Peyer's patch (tissue), 4 donors: Measurements from ENCODE around the gene IGFBP5. TPM values are rescaled to one million over a fixed set of nuclear protein-coding genes. Genes with fewer than 3 reads are reported as not detected.

Experiments used
- DNase-seq, 3 donors: peaks; one replicate each; pipeline ENCODE4 v3.0.0-alpha.2; 2017 to 2019
- H3K27ac ChIP-seq, 4 donors: fragments of 200-600 bp; sonication (generic); one replicate each; pipeline ENCODE4 v1.5.1; 2016 to 2019
- H3K27me3 ChIP-seq, 2 donors: fragments of 200-600 bp; sonication (generic); one replicate each; pipeline ENCODE4 v1.5.1; 2019
- H3K36me3 ChIP-seq, 3 donors: fragments of 200-600 bp; sonication (generic); one replicate each; pipeline ENCODE4 v1.5.1; 2016 to 2019
- H3K4me1 ChIP-seq, 4 donors: fragments of 200-600 bp; sonication (generic); one replicate each; pipeline ENCODE4 v1.5.1; 2016 to 2019
- H3K4me3 ChIP-seq, 4 donors: fragments of 200-600 bp; sonication (generic); 1 replicate in 3 of 4; 2 replicates in 1 of 4; pipeline ENCODE4 v1.5.1; 2016 to 2019; ENCODE audit warnings: mild to moderate bottlenecking in 1 of 4
- H3K9me3 ChIP-seq, 4 donors: fragments of 200-600 bp; sonication (generic); one replicate each; pipeline ENCODE4 v1.5.1; 2016 to 2019; ENCODE audit warnings: mild to moderate bottlenecking in 1 of 4
- POLR2A ChIP-seq, 2 donors: fragments of 450-650 bp; IDR thresholded peaks; one replicate each; pipeline ENCODE4 v1.5.1; 2017; ENCODE audit warnings: antibody characterized with exemption in 2 of 2, mild to moderate bottlenecking in 2 of 2, moderate library complexity in 2 of 2
- total RNA-seq, 4 donors: library from RNA; depleted of rRNA; stranded (reverse); fragments of >200 nt; gene quantifications; one replicate each; pipeline ENCODE4 v1.1.0, GENCODE V29; 2016
- TF ChIP-seq, protein P1 (sequence below), 6 experiments: fragments of 450-650 bp in 4 of 6; fragments of 200-600 bp in 2 of 6; sonication (generic) in 1 of 6; IDR thresholded peaks; one replicate each; pipeline ENCODE4 v1.5.1; 2017 to 2019; ENCODE audit warnings: antibody characterized with exemption in 6 of 6, mild to moderate bottlenecking in 3 of 6, moderate library complexity in 1 of 6

The IGFBP5 gene
- total RNA-seq, 4 donors from 2014 or later = 41.5 to 183 (median 75.0) TPM

DNA sequence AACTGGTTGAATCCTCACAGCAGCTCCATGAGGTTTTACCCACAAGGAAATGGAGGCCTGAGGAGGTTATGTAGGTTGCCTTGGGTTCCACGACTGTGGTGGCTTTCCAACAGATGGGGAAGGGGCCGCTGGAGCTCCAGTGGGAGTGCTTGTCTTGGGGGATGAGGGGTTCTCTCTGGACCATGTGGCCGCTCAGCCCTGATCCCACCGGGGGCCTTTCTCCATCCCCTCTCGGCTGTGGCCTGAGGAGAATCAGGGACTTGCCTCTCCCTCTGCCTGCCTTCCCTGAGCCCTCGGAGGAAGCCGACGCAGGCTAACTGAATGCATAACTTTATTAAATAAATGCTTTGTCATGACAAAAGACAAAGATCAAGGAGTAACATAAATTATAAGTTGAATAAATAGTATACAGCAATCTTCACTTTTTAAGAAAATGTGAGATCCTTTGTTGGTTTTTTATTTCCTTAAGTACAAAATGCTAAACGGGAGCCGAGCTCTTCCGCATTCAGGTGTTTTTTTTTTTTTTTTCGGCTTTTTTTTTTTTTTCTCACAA is 23.5 kb downstream of the IGFBP5 start:
- no peaks in the 10 kb centered on the region for H3K27me3 ChIP-seq
- no peak overlapping the region for H3K4me3 ChIP-seq
- H3K27ac ChIP-seq = no peak overlapping the region
- no peak for DNase-seq
- no peaks in the 10 kb centered on the region for H3K4me1 ChIP-seq
- TF ChIP-seq, protein P1, sequence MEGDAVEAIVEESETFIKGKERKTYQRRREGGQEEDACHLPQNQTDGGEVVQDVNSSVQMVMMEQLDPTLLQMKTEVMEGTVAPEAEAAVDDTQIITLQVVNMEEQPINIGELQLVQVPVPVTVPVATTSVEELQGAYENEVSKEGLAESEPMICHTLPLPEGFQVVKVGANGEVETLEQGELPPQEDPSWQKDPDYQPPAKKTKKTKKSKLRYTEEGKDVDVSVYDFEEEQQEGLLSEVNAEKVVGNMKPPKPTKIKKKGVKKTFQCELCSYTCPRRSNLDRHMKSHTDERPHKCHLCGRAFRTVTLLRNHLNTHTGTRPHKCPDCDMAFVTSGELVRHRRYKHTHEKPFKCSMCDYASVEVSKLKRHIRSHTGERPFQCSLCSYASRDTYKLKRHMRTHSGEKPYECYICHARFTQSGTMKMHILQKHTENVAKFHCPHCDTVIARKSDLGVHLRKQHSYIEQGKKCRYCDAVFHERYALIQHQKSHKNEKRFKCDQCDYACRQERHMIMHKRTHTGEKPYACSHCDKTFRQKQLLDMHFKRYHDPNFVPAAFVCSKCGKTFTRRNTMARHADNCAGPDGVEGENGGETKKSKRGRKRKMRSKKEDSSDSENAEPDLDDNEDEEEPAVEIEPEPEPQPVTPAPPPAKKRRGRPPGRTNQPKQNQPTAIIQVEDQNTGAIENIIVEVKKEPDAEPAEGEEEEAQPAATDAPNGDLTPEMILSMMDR (IDR thresholded peaks at IDR 0.05) = no peak
- no peak for TF ChIP-seq POLR2A (IDR thresholded peaks at IDR 0.05)
- no peaks in the 10 kb centered on the region for H3K9me3 ChIP-seq
- peaks cover 0 to 13% (median 0%) of the 10 kb centered on the region in 3 donors for H3K36me3 ChIP-seq

DNA sequence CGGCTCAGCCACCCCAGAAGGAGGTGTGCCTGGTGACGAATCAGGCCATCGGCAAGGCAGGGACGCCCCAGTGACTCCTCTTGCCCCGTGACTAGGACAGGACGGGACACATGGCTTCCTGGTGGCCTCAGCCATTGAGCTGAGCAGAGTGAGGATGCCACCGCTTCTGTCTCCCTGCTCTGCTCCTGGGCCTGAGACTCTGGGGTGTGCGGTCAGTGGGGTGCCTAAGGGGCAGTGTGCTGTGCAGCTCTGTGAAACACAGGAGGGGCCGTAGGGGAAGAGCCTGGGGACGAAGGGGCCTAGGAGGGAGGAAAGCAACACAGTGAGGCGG is 24.3 kb downstream of the IGFBP5 start:
- Histone ChIP-seq H3K36me3 (peaks cover 0 to 4% (median 0%) of the 10 kb centered on the region in 3 donors), H3K27me3 (no peaks in the 10 kb centered on the region), H3K9me3 (no peaks in the 10 kb centered on the region), H3K4me3 (no peak overlapping the region), H3K4me1 (no peaks in the 10 kb centered on the region), H3K27ac (no peak overlapping the region)
- TF ChIP-seq POLR2A (IDR thresholded peaks at IDR 0.05) = no peak
- TF ChIP-seq, protein P1 (IDR thresholded peaks at IDR 0.05) = no peak
- DNase-seq = no peak

DNA sequence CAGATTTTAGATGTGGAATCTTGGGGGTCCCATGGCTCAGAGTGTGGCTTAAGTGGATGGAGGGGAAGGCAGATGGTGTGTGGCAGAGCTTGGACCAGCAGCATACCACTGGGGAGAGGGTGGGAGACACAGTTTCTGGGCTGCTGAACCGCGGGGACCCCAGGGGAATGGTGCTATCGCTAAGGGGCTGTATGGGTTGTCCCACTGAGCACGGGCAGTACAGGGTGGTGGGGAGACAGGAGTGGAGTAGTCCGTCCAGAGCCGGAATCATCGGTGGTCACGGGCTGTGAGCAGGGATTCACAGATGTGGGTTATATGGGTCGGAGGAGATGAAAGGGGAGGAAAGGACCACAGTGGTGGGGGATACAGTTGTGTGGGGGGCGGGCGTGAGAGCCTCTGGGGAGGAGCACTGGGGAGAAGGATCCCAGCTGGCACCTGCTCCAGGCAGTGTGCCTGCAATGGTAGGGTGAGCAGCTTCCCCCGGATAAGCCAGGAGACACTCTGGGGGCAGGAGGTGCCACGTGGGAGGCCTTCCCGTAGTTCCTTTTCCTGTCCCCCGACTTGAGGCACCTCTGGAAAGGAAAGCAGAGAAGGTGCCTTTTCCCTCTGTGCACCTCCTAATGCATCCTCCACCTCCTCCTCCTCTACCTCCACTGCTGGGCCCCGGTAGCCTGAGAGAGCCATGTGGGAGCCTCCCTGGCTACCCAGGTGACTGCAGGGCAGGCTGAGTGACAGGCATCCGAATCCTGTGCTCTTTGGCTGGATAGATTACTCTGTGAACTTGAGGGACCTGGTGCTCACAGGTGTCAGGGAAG is 24.9 kb downstream of the IGFBP5 start:
- DNase-seq = no peak
- H3K4me1 ChIP-seq = peaks cover 0 to 4% (median 0%) of the 10 kb centered on the region in 4 donors
- H3K4me3 ChIP-seq = no peak overlapping the region
- TF ChIP-seq, protein P1 (IDR thresholded peaks at IDR 0.05) = no peak
- no peak for TF ChIP-seq POLR2A (IDR thresholded peaks at IDR 0.05)
- no peak overlapping the region for H3K27ac ChIP-seq
- H3K9me3 ChIP-seq = no peaks in the 10 kb centered on the region
- H3K36me3 ChIP-seq = no peaks in the 10 kb centered on the region
- no peaks in the 10 kb centered on the region for H3K27me3 ChIP-seq

DNA sequence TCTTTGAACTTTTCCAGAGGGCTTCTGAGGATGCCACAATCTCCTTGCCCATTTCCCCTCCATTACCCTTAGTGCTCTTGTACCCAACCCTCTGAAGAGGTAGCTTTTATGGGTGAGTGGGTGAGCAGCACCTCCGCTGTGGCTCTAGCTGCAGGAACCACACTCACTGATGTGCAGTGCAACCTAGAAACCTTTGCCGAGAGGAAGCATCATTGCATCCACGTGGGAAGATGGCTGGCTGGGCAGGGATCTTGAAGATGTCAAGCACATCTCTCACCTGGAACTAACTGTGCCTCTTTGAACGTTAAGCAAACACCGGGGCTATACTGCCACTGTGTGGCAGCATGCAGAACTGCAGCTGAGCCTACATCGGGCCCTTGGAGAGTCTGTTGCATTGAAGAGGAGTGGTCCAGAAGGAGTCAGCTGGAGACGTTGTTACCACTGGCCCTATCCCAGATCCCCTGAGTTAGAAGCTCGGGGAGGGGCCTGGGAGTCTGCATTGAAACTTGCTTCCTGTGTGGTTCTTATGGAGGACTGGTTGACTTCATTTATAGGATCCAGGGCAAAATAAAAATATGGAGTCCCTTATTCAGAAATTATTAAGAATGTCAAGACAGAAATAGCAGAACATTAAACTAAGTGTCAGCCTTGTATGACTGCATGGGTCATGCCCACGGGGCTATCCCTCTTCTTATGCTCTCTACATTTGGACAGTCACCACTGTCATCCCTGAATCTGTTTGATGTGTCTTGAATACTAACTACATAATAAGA is 28.7 kb downstream of the IGFBP5 start:
- H3K4me1 ChIP-seq = peaks cover 0 to 6% (median 0%) of the 10 kb centered on the region in 4 donors
- DNase-seq = peak; percentile 38 to 83 (median 82)
- no peaks in the 10 kb centered on the region for H3K27me3 ChIP-seq
- no peaks in the 10 kb centered on the region for H3K36me3 ChIP-seq
- TF ChIP-seq POLR2A (IDR thresholded peaks at IDR 0.05) = no peak
- TF ChIP-seq, protein P1 (IDR thresholded peaks at IDR 0.05) = peak; percentile 68 to 98 (median 95)
- no peak overlapping the region for H3K27ac ChIP-seq
- no peaks in the 10 kb centered on the region for H3K9me3 ChIP-seq
- no peak overlapping the region for H3K4me3 ChIP-seq

DNA sequence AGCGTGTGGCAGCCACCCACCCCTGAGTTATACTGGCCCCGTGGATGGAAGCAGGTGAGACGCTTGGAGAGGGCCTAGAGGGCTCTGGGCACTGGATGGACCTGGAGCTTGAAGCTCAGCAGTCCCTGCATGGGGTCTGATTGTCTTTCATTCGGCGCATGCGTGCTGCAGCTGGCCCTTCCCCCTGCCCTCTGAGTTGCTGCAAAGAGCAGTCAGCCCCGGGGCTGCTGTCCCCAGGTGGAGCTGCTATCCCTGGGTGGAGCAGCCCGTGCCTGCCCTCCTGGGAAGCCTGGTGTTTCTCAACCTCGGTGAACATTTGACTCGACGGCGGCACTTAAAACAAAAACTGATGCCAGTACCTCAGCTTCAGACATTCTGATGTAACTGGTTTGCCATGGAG is 29.6 kb downstream of the IGFBP5 start:
- no peak for DNase-seq
- no peaks in the 10 kb centered on the region for H3K36me3 ChIP-seq

More for the DNA sequence above, 29.6 kb downstream of the IGFBP5 start:
- TF ChIP-seq, protein P1 (IDR thresholded peaks at IDR 0.05) = no peak
- TF ChIP-seq POLR2A (IDR thresholded peaks at IDR 0.05) = no peak
- Histone ChIP-seq H3K27ac (no peak overlapping the region), H3K27me3 (no peaks in the 10 kb centered on the region), H3K4me3 (no peak overlapping the region), H3K9me3 (no peaks in the 10 kb centered on the region), H3K4me1 (peaks cover 0 to 6% (median 0%) of the 10 kb centered on the region in 4 donors)
